ENCODE results near the gene CYP2J2. TPM values are rescaled to one million over a fixed set of nuclear protein-coding genes. Genes with fewer than 3 reads are reported as not detected.

Gene CYP2J2
- total RNA-seq, 1 donor from 2014 or later = 1.8 TPM

- FAIRE-seq (no peak), DNase-seq (ENCODE audit: low read depth) (no peak)
- Histone ChIP-seq H3K79me2 (ENCODE audit: insufficient read depth, low read length) (no peaks in the 10 kb centered on the region), H3K9ac (ENCODE audit: low read length) (no peak overlapping the region), H2AFZ (ENCODE audit: low read depth, low read length) (no peak overlapping the region), H3K4me2 (ENCODE audit: low read length) (no peak overlapping the region), H3K27me3 (ENCODE audit: insufficient read depth, low read length) (peaks cover 7% of the 10 kb centered on the region), H3K36me3 (ENCODE audit: insufficient read depth, low read length) (no peaks in the 10 kb centered on the region), H3K27ac (ENCODE audit: low read depth, low read length) (no peak overlapping the region), H3K4me1 (ENCODE audit: insufficient read depth, low read length) (no peaks in the 10 kb centered on the region), H3K9me3 (ENCODE audit: insufficient read depth, low read depth, low read length) (no peaks in the 10 kb centered on the region), H4K20me1 (ENCODE audit: insufficient read depth, low read length) (no peaks in the 10 kb centered on the region), H3K4me3 (ENCODE audit: insufficient read depth, low read depth, low read length) (no peak overlapping the region)
- H3K27me3 Mint-ChIP-seq (ENCODE audit: low read depth, unreplicated experiment) = no peaks in the 10 kb centered on the region
- no peak for TF ChIP-seq EZH2 (IDR thresholded peaks at IDR 0.05; ENCODE audit: insufficient read depth, low read length)
- TF ChIP-seq CTCF (IDR thresholded peaks at IDR 0.05; ENCODE audit: insufficient read depth, low read depth, low read length) = no peak
- no peaks in the 10 kb centered on the region for H3K4me1 Mint-ChIP-seq (ENCODE audit: low read depth, unreplicated experiment)
- no peak overlapping the region for H3K4me3 Mint-ChIP-seq (ENCODE audit: unreplicated experiment)
- no peaks in the 10 kb centered on the region for H3K36me3 Mint-ChIP-seq (ENCODE audit: low read depth, unreplicated experiment)
- H3K27ac Mint-ChIP-seq (ENCODE audit: unreplicated experiment) = no peak overlapping the region
- H3K9me3 Mint-ChIP-seq (ENCODE audit: unreplicated experiment) = no peaks in the 10 kb centered on the region
Observed at GRCh38 chr1:59936358-59936821, 9.8 kb upstream of the CYP2J2 start.

- no peak overlapping the region for H3K9ac ChIP-seq (ENCODE audit: low read length)
- H3K79me2 ChIP-seq (ENCODE audit: insufficient read depth, low read length) = no peaks in the 10 kb centered on the region
- Mint-ChIP-seq H3K4me3 (ENCODE audit: unreplicated experiment) (no peak overlapping the region), H3K9me3 (ENCODE audit: unreplicated experiment) (peaks cover 5% of the 10 kb centered on the region), H3K27me3 (ENCODE audit: low read depth, unreplicated experiment) (peaks cover 17% of the 10 kb centered on the region), H3K36me3 (ENCODE audit: low read depth, unreplicated experiment) (no peaks in the 10 kb centered on the region), H3K27ac (ENCODE audit: unreplicated experiment) (no peak overlapping the region), H3K4me1 (ENCODE audit: low read depth, unreplicated experiment) (no peaks in the 10 kb centered on the region)
- DNase-seq (ENCODE audit: low read depth) (no peak), FAIRE-seq (no peak)
- no peak overlapping the region for H3K27ac ChIP-seq (ENCODE audit: low read depth, low read length)
- H2AFZ ChIP-seq (ENCODE audit: low read depth, low read length) = no peak overlapping the region
- TF ChIP-seq CTCF (IDR thresholded peaks at IDR 0.05; ENCODE audit: insufficient read depth, low read depth, low read length) = no peak
- no peak for TF ChIP-seq EZH2 (IDR thresholded peaks at IDR 0.05; ENCODE audit: insufficient read depth, low read length)
- no peaks in the 10 kb centered on the region for H3K9me3 ChIP-seq (ENCODE audit: insufficient read depth, low read depth, low read length)
- peaks cover 16% of the 10 kb centered on the region for H3K27me3 ChIP-seq (ENCODE audit: insufficient read depth, low read length)
- no peaks in the 10 kb centered on the region for H3K36me3 ChIP-seq (ENCODE audit: insufficient read depth, low read length)
- H3K4me3 ChIP-seq (ENCODE audit: insufficient read depth, low read depth, low read length) = no peak overlapping the region
- no peaks in the 10 kb centered on the region for H4K20me1 ChIP-seq (ENCODE audit: insufficient read depth, low read length)
- H3K4me1 ChIP-seq (ENCODE audit: insufficient read depth, low read length) = no peaks in the 10 kb centered on the region
- H3K4me2 ChIP-seq (ENCODE audit: low read length) = no peak overlapping the region
Observed at GRCh38 chr1:59928996-59929395, 2.4 kb upstream of the CYP2J2 start.

GRCh38 chr1:59927213-59927612 is 640 bp upstream of the CYP2J2 start:
- Mint-ChIP-seq H3K36me3 (ENCODE audit: low read depth, unreplicated experiment) (no peaks in the 10 kb centered on the region), H3K27me3 (ENCODE audit: low read depth, unreplicated experiment) (peaks cover 17% of the 10 kb centered on the region), H3K4me3 (ENCODE audit: unreplicated experiment) (no peak overlapping the region), H3K4me1 (ENCODE audit: low read depth, unreplicated experiment) (no peaks in the 10 kb centered on the region), H3K9me3 (ENCODE audit: unreplicated experiment) (peaks cover 5% of the 10 kb centered on the region), H3K27ac (ENCODE audit: unreplicated experiment) (no peak overlapping the region)
- H3K79me2 ChIP-seq (ENCODE audit: insufficient read depth, low read length) = no peaks in the 10 kb centered on the region
- no peak for FAIRE-seq
- H2AFZ ChIP-seq (ENCODE audit: low read depth, low read length) = peak overlapping the region; percentile 95
- no peaks in the 10 kb centered on the region for H3K4me1 ChIP-seq (ENCODE audit: insufficient read depth, low read length)
- peak overlapping the region; percentile 63 for H3K4me3 ChIP-seq (ENCODE audit: insufficient read depth, low read depth, low read length)
- H3K9me3 ChIP-seq (ENCODE audit: insufficient read depth, low read depth, low read length) = no peaks in the 10 kb centered on the region
- no peaks in the 10 kb centered on the region for H4K20me1 ChIP-seq (ENCODE audit: insufficient read depth, low read length)
- peaks cover 16% of the 10 kb centered on the region for H3K27me3 ChIP-seq (ENCODE audit: insufficient read depth, low read length)
- TF ChIP-seq EZH2 (IDR thresholded peaks at IDR 0.05; ENCODE audit: insufficient read depth, low read length) = no peak
- no peak for TF ChIP-seq CTCF (IDR thresholded peaks at IDR 0.05; ENCODE audit: insufficient read depth, low read depth, low read length)
- no peak overlapping the region for H3K9ac ChIP-seq (ENCODE audit: low read length)
- H3K36me3 ChIP-seq (ENCODE audit: insufficient read depth, low read length) = no peaks in the 10 kb centered on the region
- no peak for DNase-seq (ENCODE audit: low read depth)
- H3K27ac ChIP-seq (ENCODE audit: low read depth, low read length) = no peak overlapping the region
- peak overlapping the region; percentile 93 for H3K4me2 ChIP-seq (ENCODE audit: low read length)
